ENCODE data around the gene LACTBL1.

Gene LACTBL1

GRCh38 chr1:22914156-22914555 is 58.5 kb downstream of the LACTBL1 start:
- TF ChIP-seq USF1 (IDR thresholded peaks at IDR 0.05) (no peak), TAF1 (IDR thresholded peaks at IDR 0.05; ENCODE audit: low read depth) (no peak), EP300 (IDR thresholded peaks at IDR 0.05; ENCODE audit: borderline replicate concordance) (no peak), FOXM1 (IDR thresholded peaks at IDR 0.05; ENCODE audit: borderline replicate concordance, low read depth) (no peak), RAD21 (IDR thresholded peaks at IDR 0.05; ENCODE audit: low read depth) (no peak), EGR1 (IDR thresholded peaks at IDR 0.05) (no peak), TEAD4 (IDR thresholded peaks at IDR 0.05) (no peak)

DNA sequence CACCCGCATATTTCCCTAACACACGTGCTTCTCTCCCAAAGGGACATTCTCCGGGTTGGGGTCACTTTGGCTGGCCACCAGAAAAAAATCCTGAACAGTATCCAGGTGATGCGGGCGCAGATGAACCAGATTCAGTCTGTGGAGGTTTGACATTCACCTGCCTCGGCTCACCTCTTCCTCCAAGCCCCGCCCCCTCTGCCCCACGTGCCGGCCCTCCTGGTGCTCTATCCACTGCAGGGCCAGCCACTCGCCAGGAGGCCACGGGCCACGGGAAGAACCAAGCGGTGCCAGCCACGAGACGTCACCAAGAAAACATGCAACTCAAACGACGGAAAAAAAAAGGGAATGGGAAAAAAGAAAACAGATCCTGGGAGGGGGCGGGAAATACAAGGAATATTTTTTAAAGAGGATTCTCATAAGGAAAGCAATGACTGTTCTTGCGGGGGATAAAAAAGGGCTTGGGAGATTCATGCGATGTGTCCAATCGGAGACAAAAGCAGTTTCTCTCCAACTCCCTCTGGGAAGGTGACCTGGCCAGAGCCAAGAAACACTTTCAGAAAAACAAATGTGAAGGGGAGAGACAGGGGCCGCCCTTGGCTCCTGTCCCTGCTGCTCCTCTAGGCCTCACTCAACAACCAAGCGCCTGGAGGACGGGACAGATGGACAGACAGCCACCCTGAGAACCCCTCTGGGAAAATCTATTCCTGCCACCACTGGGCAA is 59.1 kb downstream of the LACTBL1 start:
- no peak for TF ChIP-seq EGR1 (IDR thresholded peaks at IDR 0.05)
- TF ChIP-seq USF1 (IDR thresholded peaks at IDR 0.05), result 0 out of 2 replicates have a peak, but pooled peaks have one; percentile 35

GRCh38 chr1:22912311-22912710 is 60.4 kb downstream of the LACTBL1 start:
- no peak for TF ChIP-seq NFIC (IDR thresholded peaks at IDR 0.05)

- TF ChIP-seq ZBTB7A (IDR thresholded peaks at IDR 0.05; ENCODE audit: low read depth) (no peak), EGR1 (IDR thresholded peaks at IDR 0.05) (no peak), USF1 (IDR thresholded peaks at IDR 0.05) (no peak), RAD21 (IDR thresholded peaks at IDR 0.05; ENCODE audit: low read depth) (no peak), TEAD4 (IDR thresholded peaks at IDR 0.05) (no peak)
- TF ChIP-seq, protein P1, sequence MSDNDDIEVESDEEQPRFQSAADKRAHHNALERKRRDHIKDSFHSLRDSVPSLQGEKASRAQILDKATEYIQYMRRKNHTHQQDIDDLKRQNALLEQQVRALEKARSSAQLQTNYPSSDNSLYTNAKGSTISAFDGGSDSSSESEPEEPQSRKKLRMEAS (IDR thresholded peaks at IDR 0.05), result no peak
Measured at GRCh38 chr1:22910986-22911651, 61.5 kb downstream of the LACTBL1 start.

DNA sequence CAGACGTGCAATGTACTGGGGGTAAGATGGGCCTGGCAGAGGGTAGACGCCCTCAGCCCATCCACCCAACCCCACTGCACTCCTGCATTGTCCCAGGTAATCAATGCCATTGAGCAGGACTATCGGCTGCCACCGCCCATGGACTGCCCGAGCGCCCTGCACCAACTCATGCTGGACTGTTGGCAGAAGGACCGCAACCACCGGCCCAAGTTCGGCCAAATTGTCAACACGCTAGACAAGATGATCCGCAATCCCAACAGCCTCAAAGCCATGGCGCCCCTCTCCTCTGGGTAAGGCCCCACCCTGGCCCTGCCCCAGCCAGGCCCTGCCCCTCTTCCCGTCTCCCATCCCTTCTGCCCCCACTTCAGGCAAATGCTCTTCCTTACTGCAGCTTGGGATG is 62.4 kb downstream of the LACTBL1 start:
- TF ChIP-seq TAF1 (IDR thresholded peaks at IDR 0.05; ENCODE audit: low read depth) (no peak), CREB1 (IDR thresholded peaks at IDR 0.05; ENCODE audit: low read depth) (no peak), TCF12 (IDR thresholded peaks at IDR 0.05; ENCODE audit: low read depth) (no peak), NFIC (IDR thresholded peaks at IDR 0.05) (no peak), USF1 (IDR thresholded peaks at IDR 0.05) (no peak), CEBPB (IDR thresholded peaks at IDR 0.05) (no peak), TEAD4 (IDR thresholded peaks at IDR 0.05) (no peak), EGR1 (IDR thresholded peaks at IDR 0.05) (no peak), ZBTB7A (IDR thresholded peaks at IDR 0.05; ENCODE audit: low read depth) (no peak), YY1 (IDR thresholded peaks at IDR 0.05; ENCODE audit: low read depth) (no peak), RAD21 (IDR thresholded peaks at IDR 0.05; ENCODE audit: low read depth) (no peak), FOXM1 (IDR thresholded peaks at IDR 0.05; ENCODE audit: borderline replicate concordance, low read depth) (no peak), EP300 (IDR thresholded peaks at IDR 0.05; ENCODE audit: borderline replicate concordance) (no peak)
- TF ChIP-seq, protein P2, sequence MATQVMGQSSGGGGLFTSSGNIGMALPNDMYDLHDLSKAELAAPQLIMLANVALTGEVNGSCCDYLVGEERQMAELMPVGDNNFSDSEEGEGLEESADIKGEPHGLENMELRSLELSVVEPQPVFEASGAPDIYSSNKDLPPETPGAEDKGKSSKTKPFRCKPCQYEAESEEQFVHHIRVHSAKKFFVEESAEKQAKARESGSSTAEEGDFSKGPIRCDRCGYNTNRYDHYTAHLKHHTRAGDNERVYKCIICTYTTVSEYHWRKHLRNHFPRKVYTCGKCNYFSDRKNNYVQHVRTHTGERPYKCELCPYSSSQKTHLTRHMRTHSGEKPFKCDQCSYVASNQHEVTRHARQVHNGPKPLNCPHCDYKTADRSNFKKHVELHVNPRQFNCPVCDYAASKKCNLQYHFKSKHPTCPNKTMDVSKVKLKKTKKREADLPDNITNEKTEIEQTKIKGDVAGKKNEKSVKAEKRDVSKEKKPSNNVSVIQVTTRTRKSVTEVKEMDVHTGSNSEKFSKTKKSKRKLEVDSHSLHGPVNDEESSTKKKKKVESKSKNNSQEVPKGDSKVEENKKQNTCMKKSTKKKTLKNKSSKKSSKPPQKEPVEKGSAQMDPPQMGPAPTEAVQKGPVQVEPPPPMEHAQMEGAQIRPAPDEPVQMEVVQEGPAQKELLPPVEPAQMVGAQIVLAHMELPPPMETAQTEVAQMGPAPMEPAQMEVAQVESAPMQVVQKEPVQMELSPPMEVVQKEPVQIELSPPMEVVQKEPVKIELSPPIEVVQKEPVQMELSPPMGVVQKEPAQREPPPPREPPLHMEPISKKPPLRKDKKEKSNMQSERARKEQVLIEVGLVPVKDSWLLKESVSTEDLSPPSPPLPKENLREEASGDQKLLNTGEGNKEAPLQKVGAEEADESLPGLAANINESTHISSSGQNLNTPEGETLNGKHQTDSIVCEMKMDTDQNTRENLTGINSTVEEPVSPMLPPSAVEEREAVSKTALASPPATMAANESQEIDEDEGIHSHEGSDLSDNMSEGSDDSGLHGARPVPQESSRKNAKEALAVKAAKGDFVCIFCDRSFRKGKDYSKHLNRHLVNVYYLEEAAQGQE (IDR thresholded peaks at IDR 0.05; ENCODE audit: low read depth), result no peak
- TF ChIP-seq, protein P1 (IDR thresholded peaks at IDR 0.05), result no peak

DNA sequence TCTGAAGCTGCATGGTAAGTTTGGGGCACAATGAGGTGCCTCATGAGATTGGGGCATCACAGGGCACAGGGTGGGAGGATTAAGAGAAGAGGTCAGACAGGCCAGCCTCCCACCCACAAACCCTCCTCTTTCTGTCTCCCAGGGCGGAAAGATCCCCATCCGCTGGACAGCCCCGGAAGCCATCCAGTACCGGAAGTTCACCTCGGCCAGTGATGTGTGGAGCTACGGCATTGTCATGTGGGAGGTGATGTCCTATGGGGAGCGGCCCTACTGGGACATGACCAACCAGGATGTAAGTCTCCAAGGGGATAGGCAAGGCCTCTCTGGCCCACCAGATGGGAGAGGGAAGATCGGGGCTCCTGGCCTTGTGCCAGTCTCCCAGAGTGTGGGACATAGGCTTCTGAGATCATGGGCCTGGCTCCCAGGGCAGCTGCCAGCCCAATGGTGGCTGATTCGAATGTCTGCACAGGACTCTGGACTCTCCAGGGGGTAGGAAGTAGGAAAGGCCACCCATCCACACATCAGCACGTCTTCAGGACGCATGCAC is 63.7 kb downstream of the LACTBL1 start:
- no peak for TF ChIP-seq YY1 (IDR thresholded peaks at IDR 0.05; ENCODE audit: low read depth)
- TF ChIP-seq, protein P1 (IDR thresholded peaks at IDR 0.05), result no peak
- no peak for TF ChIP-seq CREB1 (IDR thresholded peaks at IDR 0.05; ENCODE audit: low read depth)
- TF ChIP-seq EGR1 (IDR thresholded peaks at IDR 0.05), result no peak
- no peak for TF ChIP-seq EP300 (IDR thresholded peaks at IDR 0.05; ENCODE audit: borderline replicate concordance)
- no peak for TF ChIP-seq USF1 (IDR thresholded peaks at IDR 0.05)
- no peak for TF ChIP-seq RAD21 (IDR thresholded peaks at IDR 0.05; ENCODE audit: low read depth)
- TF ChIP-seq TCF12 (IDR thresholded peaks at IDR 0.05; ENCODE audit: low read depth), result no peak
- TF ChIP-seq ZBTB7A (IDR thresholded peaks at IDR 0.05; ENCODE audit: low read depth), result no peak
- TF ChIP-seq CEBPB (IDR thresholded peaks at IDR 0.05), result no peak
- no peak for TF ChIP-seq TAF1 (IDR thresholded peaks at IDR 0.05; ENCODE audit: low read depth)

Measured in Ishikawa (cell line).